GM18505 (cell line): Measurements from ENCODE around the gene ZNF556.

Experiments used
- ATAC-seq: cut with Tn5 transposase; IDR thresholded peaks from one replicate; pipeline ENCODE4 v1.9.1; 2021; ENCODE audit not compliant: unreplicated experiment
- POLR2A ChIP-seq: IDR thresholded peaks from 4 replicates; pipeline ENCODE4 v1.6.1; 2011; ENCODE audit warnings: borderline replicate concordance; ENCODE audit not compliant: insufficient read depth, insufficient read length; ENCODE audit errors: extremely low read depth

Gene ZNF556

GRCh38 chr19:2867025-2867991, at the start of gene ZNF556:
ZNF556 (plus strand) TSS chr19:2867335; CDS start chr19:2867422, 87 bp downstream.
- no peak for TF ChIP-seq POLR2A
- ATAC-seq: no peak

- ATAC-seq: peak; percentile 86
Observed at GRCh38 chr19:2819540-2820111, 47.5 kb upstream of the ZNF556 start, which contains the start of gene ZNF554. ZNF554 (plus strand) TSS chr19:2819868; CDS start chr19:2820072, 204 bp downstream.

GRCh38 chr19:2820112-2820702, 46.9 kb upstream of the ZNF556 start:
- no peak for ATAC-seq
- no peak for TF ChIP-seq POLR2A

More at GRCh38 chr19:2819540-2820111, 47.5 kb upstream of the ZNF556 start, which contains the start of gene ZNF554:
- TF ChIP-seq POLR2A: peak; percentile 28

- ATAC-seq: no peak
- TF ChIP-seq POLR2A: no peak
Observed at GRCh38 chr19:2822846-2823245, 44.3 kb upstream of the ZNF556 start.

GRCh38 chr19:2823646-2824045, 43.5 kb upstream of the ZNF556 start:
- TF ChIP-seq POLR2A: no peak
- ATAC-seq: no peak

- ATAC-seq: no peak
- TF ChIP-seq POLR2A: no peak
Observed at GRCh38 chr19:2824129-2824528, 43.0 kb upstream of the ZNF556 start.

GRCh38 chr19:2827022-2827421, 40.1 kb upstream of the ZNF556 start:
- no peak for ATAC-seq
- no peak for TF ChIP-seq POLR2A

- no peak for ATAC-seq
- TF ChIP-seq POLR2A: no peak
Observed at GRCh38 chr19:2827840-2828489, 39.2 kb upstream of the ZNF556 start.

GRCh38 chr19:2834294-2834871, 32.8 kb upstream of the ZNF556 start:
- no peak for ATAC-seq
- no peak for TF ChIP-seq POLR2A

GRCh38 chr19:2837430-2837829, 29.7 kb upstream of the ZNF556 start:
- no peak for ATAC-seq
- TF ChIP-seq POLR2A: no peak

- ATAC-seq: peak; percentile 83
- peak; percentile 25 for TF ChIP-seq POLR2A
Observed at GRCh38 chr19:2840794-2841791, 26.0 kb upstream of the ZNF556 start, which contains the start of gene ZNF555. ZNF555 (plus strand) TSS chr19:2841475; CDS start chr19:2841573, 98 bp downstream.
